T-helper 17 cell (primary cell): ENCODE results near the gene TXNDC9. TPM values are rescaled to one million over a fixed set of nuclear protein-coding genes. Genes with fewer than 3 reads are reported as not detected.
"Not testable (repeated sequence)": the region's sequence is repeated elsewhere in the genome, so short reads cannot be mapped to it uniquely, and the experiment has no call there.

Experiments
- ATAC-seq: fragments of 150-1000 bp; cut with Tn5 transposase; 2 replicates; pipeline ENCODE4 v1.10.0; 2021; ENCODE audit warnings: mild to moderate bottlenecking, moderate library complexity
- DNase-seq, 3 donors: peaks; one replicate each; pipeline versions ENCODE4 v3.0.0 to v3.0.0-alpha.2; 2020 to 2021
- H3K9me3 ChIP-seq: one replicate; pipeline ENCODE4 v1.7.0; 2013; ENCODE audit warnings: low read length, mild to moderate bottlenecking; ENCODE audit not compliant: control insufficient read depth, poor library complexity, severe bottlenecking
- H3K27ac Mint-ChIP-seq: one replicate; pipeline ENCODE4 v1.8.0; 2022; ENCODE audit warnings: mild to moderate bottlenecking, moderate library complexity, mixed read lengths
- H3K27me3 Mint-ChIP-seq: one replicate; pipeline ENCODE4 v1.8.0; 2022; ENCODE audit warnings: mixed read lengths
- H3K36me3 Mint-ChIP-seq: one replicate; pipeline ENCODE4 v1.8.0; 2022; ENCODE audit warnings: low read depth, mixed read lengths
- H3K4me1 Mint-ChIP-seq: one replicate; pipeline ENCODE4 v1.8.0; 2022; ENCODE audit warnings: mild to moderate bottlenecking, mixed read lengths
- H3K4me3 Mint-ChIP-seq: one replicate; pipeline ENCODE4 v1.8.0; 2022; ENCODE audit warnings: mild to moderate bottlenecking, moderate library complexity, mixed read lengths
- total RNA-seq, 4 donors: library from RNA in 2 of 4; stranded (reverse) in 2 of 4; gene quantifications; one replicate each; pipeline ENCODE4 v1.2.3 and lab custom pipeline; 2022 to 2026

The TXNDC9 gene
- total RNA-seq, 2 donors from 2014 or later, result 9.0 to 10.1 TPM

- H3K4me3 Mint-ChIP-seq, result no peak overlapping the region
- H3K9me3 ChIP-seq, result no peaks in the 10 kb centered on the region
- no peak for DNase-seq
- peaks cover 2% of the 10 kb centered on the region for H3K36me3 Mint-ChIP-seq
- H3K27ac Mint-ChIP-seq, result no peak overlapping the region
- ATAC-seq, result no peak
- H3K27me3 Mint-ChIP-seq, result no peaks in the 10 kb centered on the region
- H3K4me1 Mint-ChIP-seq, result peaks cover 2% of the 10 kb centered on the region
Observed at GRCh38 chr2:99297994-99298393, 38.1 kb downstream of the TXNDC9 start.

- H3K36me3 Mint-ChIP-seq, result peaks cover 1% of the 10 kb centered on the region
- H3K9me3 ChIP-seq, result no peaks in the 10 kb centered on the region
- H3K27ac Mint-ChIP-seq, result no peak overlapping the region
- no peak for DNase-seq
- no peaks in the 10 kb centered on the region for H3K27me3 Mint-ChIP-seq
- ATAC-seq, result no peak
- H3K4me1 Mint-ChIP-seq, result peaks cover 2% of the 10 kb centered on the region
- H3K4me3 Mint-ChIP-seq, result no peak overlapping the region
Observed at GRCh38 chr2:99285526-99285925, 50.6 kb downstream of the TXNDC9 start.

GRCh38 chr2:99279969-99280695 is 56.0 kb downstream of the TXNDC9 start:
- Mint-ChIP-seq H3K36me3 (peaks cover 11% of the 10 kb centered on the region), H3K4me1 (no peaks in the 10 kb centered on the region), H3K27me3 (no peaks in the 10 kb centered on the region), H3K4me3 (no peak overlapping the region), H3K27ac (no peak overlapping the region)
- no peak for DNase-seq
- H3K9me3 ChIP-seq, result no peaks in the 10 kb centered on the region
- no peak for ATAC-seq

- DNase-seq (no peak), ATAC-seq (no peak)
- no peak overlapping the region for H3K27ac Mint-ChIP-seq
- no peaks in the 10 kb centered on the region for H3K27me3 Mint-ChIP-seq
- peaks cover 11% of the 10 kb centered on the region for H3K36me3 Mint-ChIP-seq
- no peaks in the 10 kb centered on the region for H3K4me1 Mint-ChIP-seq
- no peak overlapping the region for H3K4me3 Mint-ChIP-seq
- H3K9me3 ChIP-seq, result no peaks in the 10 kb centered on the region
Observed at GRCh38 chr2:99278793-99279291, 57.3 kb downstream of the TXNDC9 start.

GRCh38 chr2:99278195-99278765 is 57.9 kb downstream of the TXNDC9 start:
- not testable (repeated sequence) for H3K27ac Mint-ChIP-seq, DNase-seq, H3K27me3 Mint-ChIP-seq, ATAC-seq, H3K4me3 Mint-ChIP-seq, H3K9me3 ChIP-seq, H3K4me1 Mint-ChIP-seq
- H3K36me3 Mint-ChIP-seq, result peaks cover 11% of the 10 kb centered on the region

GRCh38 chr2:99275882-99276281 is 60.3 kb downstream of the TXNDC9 start:
- Mint-ChIP-seq H3K36me3 (peaks cover 11% of the 10 kb centered on the region), H3K4me1 (no peaks in the 10 kb centered on the region), H3K4me3 (no peak overlapping the region), H3K27ac (no peak overlapping the region), H3K27me3 (no peaks in the 10 kb centered on the region)
- no peaks in the 10 kb centered on the region for H3K9me3 ChIP-seq
- ATAC-seq (no peak), DNase-seq (no peak)

Other genes with a start within 250 kb of the TXNDC9 start
- 1 to 10 TPM; 2.4 to 2.7 TPM for gene C2orf15, start 194.6 kb downstream of the TXNDC9 start, total RNA-seq
- 1 to 10 TPM; 7.7 to 8.3 TPM for gene TSGA10, start 181.4 kb downstream of the TXNDC9 start, total RNA-seq
- 10 to 100 TPM in 1 of 2 donors, 1 to 10 TPM in 1; 9.7 to 11.0 TPM for gene LIPT1, start 181.4 kb downstream of the TXNDC9 start, total RNA-seq
- gene MITD1, start 155.3 kb downstream of the TXNDC9 start, total RNA-seq, result 10 to 100 TPM; 24.5 to 26.4 TPM
- gene MRPL30, start 155.1 kb downstream of the TXNDC9 start, total RNA-seq, result 10 to 100 TPM; 14.1 to 14.2 TPM
- gene LYG2, start 80.7 kb downstream of the TXNDC9 start, total RNA-seq, result not detected
- 1 to 10 TPM; 1.1 to 1.8 TPM for gene LYG1, start 35.1 kb downstream of the TXNDC9 start, total RNA-seq
- gene EIF5B, start 1.1 kb upstream of the TXNDC9 start, total RNA-seq, result 10 to 100 TPM; 35.9 to 36.2 TPM
- gene REV1, start 153.7 kb upstream of the TXNDC9 start, total RNA-seq, result 10 to 100 TPM; 41.7 to 47.3 TPM